ENCODE results near the gene LRRC28. TPM values are rescaled to one million over a fixed set of nuclear protein-coding genes. Genes with fewer than 3 reads are reported as not detected.

Gene LRRC28
- total and polyA plus RNA-seq, 9 of the 15 experiments (the other 6 are each of a cell fraction or from before 2014, with no cell fraction given), result 5.5 to 17.4 (median 7.9) TPM

DNA sequence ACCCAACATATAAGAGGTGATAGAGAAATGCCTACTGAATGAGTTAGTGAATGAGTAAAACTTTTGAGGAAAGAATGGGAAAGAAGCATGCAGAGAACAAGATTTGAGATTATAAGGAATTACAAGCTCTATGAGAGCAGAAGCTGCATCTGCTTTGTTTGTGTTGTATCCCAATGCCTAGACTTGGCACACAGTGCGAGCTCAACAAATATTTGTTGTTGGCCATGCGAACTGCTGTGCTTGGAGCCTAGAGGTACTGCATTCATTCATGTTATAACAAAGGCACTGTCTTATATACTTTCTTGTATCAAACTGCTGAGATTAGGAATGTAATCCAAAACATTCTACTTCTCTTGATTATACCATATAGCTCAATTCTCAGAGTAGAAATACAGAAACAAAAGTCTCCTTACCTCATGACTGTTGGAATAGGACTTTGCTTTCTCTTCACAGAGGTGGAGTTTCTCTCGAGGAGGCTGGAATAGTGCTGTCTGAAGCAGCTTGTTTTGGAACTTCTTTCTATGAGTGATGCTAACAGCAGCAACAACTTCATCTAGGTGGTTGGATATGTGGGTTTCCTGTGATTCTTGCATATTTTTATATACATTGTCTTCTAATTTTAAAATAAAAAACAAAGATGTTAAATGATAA is 23.0 kb upstream of the LRRC28 start:
- H3K9ac ChIP-seq (ENCODE audit: insufficient read depth in 1 of 2, low read depth in 2 of 2, low read length in 2 of 2), result no peak overlapping the region
- H3K9me3 ChIP-seq (replicated peaks; ENCODE audit: control insufficient read depth, insufficient read depth, low read depth, low read length), result no peaks in the 10 kb centered on the region
- FAIRE-seq (no peak), DNase-seq (ENCODE audit: extremely low read depth in 1 of 4, low spot score in 3 of 4) (no peak), ATAC-seq (no peak)
- H3K27ac ChIP-seq (ENCODE audit: extremely low read depth, low read depth, low read length), result no peak overlapping the region
- in situ Hi-C loops (cut with MboI) (no loop called here), intact Hi-C loops (cut with micrococcal nuclease) (no loop called here)
- H3K4me2 ChIP-seq (ENCODE audit: insufficient read depth, low read length), result no peak overlapping the region
- WGBS (ENCODE audit: insufficient coverage, low coverage, missing lambda C conversion rate), result 28% methylated on average over 3 of the region's 3 CpGs
- H3K36me3 ChIP-seq (ENCODE audit: control insufficient read depth, insufficient read depth, low read length), result no peaks in the 10 kb centered on the region
- no TSS peak for BruUV-seq (replicated peaks)
- no peaks in the 10 kb centered on the region for H3K4me1 ChIP-seq (replicated peaks in 1 of 2; ENCODE audit: control insufficient read depth in 2 of 2, insufficient read depth in 2 of 2, low read length in 2 of 2)
- ChIA-PET CTCF (ENCODE audit: low intra/inter-chr PET ratio) (no interaction called here), POLR2A (no interaction called here)
- H3K4me3 ChIP-seq, result no peak overlapping the region
- H3K9me1 ChIP-seq (ENCODE audit: control insufficient read depth, insufficient read depth, low read length), result no peaks in the 10 kb centered on the region
- no peaks in the 10 kb centered on the region for H4K20me1 ChIP-seq (replicated peaks; ENCODE audit: control insufficient read depth, insufficient read depth, low read length)
- H3K27me3 ChIP-seq (ENCODE audit: control insufficient read depth in 2 of 2, insufficient read depth in 2 of 2, low read length in 2 of 2), result no peaks in the 10 kb centered on the region
- no peaks in the 10 kb centered on the region for H3K79me2 ChIP-seq (ENCODE audit: control insufficient read depth, insufficient read depth, low read length)
- H2AFZ ChIP-seq (ENCODE audit: low read depth, low read length), result no peak overlapping the region
- TF ChIP-seq XRCC5 (IDR thresholded peaks at IDR 0.05; ENCODE audit: low read depth, low read length) (no peak), RBM34 (IDR thresholded peaks at IDR 0.05; ENCODE audit: borderline replicate concordance, insufficient read depth, low read length) (no peak), MECOM (CRISPR knock-in tag; IDR thresholded peaks at IDR 0.05) (no peak), ZNF133 (CRISPR knock-in tag; IDR thresholded peaks at IDR 0.05) (no peak)
- TF ChIP-seq, protein P1, sequence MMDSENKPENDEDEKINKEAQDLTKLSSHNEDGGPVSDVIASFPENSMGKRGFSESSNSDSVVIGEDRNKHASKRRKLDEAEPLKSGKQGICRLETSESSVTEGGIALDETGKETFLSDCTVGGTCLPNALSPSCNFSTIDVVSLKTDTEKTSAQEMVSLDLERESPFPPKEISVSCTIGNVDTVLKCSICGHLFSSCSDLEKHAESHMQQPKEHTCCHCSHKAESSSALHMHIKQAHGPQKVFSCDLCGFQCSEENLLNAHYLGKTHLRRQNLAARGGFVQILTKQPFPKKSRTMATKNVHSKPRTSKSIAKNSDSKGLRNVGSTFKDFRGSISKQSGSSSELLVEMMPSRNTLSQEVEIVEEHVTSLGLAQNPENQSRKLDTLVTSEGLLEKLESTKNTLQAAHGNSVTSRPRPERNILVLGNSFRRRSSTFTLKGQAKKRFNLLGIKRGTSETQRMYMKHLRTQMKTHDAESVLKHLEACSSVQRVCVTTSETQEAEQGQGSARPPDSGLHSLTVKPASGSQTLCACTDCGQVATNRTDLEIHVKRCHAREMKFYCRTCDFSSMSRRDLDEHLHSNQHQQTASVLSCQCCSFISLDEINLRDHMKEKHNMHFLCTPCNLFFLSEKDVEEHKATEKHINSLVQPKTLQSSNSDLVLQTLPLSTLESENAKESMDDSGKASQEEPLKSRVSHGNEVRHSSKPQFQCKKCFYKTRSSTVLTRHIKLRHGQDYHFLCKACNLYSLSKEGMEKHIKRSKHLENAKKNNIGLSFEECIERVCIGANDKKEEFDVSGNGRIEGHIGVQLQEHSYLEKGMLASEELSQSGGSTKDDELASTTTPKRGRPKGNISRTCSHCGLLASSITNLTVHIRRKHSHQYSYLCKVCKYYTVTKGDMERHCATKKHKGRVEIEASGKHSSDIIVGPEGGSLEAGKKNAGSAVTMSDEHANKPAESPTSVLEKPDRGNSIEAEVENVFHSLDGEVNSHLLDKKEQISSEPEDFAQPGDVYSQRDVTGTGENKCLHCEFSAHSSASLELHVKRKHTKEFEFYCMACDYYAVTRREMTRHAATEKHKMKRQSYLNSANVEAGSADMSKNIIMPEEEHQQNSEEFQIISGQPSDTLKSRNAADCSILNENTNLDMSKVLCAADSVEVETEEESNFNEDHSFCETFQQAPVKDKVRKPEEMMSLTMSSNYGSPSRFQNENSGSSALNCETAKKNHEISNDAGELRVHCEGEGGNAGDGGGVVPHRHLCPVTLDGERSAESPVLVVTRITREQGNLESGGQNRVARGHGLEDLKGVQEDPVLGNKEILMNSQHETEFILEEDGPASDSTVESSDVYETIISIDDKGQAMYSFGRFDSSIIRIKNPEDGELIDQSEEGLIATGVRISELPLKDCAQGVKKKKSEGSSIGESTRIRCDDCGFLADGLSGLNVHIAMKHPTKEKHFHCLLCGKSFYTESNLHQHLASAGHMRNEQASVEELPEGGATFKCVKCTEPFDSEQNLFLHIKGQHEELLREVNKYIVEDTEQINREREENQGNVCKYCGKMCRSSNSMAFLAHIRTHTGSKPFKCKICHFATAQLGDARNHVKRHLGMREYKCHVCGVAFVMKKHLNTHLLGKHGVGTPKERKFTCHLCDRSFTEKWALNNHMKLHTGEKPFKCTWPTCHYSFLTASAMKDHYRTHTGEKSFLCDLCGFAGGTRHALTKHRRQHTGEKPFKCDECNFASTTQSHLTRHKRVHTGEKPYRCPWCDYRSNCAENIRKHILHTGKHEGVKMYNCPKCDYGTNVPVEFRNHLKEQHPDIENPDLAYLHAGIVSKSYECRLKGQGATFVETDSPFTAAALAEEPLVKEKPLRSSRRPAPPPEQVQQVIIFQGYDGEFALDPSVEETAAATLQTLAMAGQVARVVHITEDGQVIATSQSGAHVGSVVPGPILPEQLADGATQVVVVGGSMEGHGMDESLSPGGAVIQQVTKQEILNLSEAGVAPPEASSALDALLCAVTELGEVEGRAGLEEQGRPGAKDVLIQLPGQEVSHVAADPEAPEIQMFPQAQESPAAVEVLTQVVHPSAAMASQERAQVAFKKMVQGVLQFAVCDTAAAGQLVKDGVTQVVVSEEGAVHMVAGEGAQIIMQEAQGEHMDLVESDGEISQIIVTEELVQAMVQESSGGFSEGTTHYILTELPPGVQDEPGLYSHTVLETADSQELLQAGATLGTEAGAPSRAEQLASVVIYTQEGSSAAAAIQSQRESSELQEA (IDR thresholded peaks at IDR 0.05; ENCODE audit: low read depth), result no peak
- TF ChIP-seq, protein P2, sequence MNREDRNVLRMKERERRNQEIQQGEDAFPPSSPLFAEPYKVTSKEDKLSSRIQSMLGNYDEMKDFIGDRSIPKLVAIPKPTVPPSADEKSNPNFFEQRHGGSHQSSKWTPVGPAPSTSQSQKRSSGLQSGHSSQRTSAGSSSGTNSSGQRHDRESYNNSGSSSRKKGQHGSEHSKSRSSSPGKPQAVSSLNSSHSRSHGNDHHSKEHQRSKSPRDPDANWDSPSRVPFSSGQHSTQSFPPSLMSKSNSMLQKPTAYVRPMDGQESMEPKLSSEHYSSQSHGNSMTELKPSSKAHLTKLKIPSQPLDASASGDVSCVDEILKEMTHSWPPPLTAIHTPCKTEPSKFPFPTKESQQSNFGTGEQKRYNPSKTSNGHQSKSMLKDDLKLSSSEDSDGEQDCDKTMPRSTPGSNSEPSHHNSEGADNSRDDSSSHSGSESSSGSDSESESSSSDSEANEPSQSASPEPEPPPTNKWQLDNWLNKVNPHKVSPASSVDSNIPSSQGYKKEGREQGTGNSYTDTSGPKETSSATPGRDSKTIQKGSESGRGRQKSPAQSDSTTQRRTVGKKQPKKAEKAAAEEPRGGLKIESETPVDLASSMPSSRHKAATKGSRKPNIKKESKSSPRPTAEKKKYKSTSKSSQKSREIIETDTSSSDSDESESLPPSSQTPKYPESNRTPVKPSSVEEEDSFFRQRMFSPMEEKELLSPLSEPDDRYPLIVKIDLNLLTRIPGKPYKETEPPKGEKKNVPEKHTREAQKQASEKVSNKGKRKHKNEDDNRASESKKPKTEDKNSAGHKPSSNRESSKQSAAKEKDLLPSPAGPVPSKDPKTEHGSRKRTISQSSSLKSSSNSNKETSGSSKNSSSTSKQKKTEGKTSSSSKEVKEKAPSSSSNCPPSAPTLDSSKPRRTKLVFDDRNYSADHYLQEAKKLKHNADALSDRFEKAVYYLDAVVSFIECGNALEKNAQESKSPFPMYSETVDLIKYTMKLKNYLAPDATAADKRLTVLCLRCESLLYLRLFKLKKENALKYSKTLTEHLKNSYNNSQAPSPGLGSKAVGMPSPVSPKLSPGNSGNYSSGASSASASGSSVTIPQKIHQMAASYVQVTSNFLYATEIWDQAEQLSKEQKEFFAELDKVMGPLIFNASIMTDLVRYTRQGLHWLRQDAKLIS (CRISPR knock-in tag; IDR thresholded peaks at IDR 0.05), result no peak
- TF ChIP-seq, protein P3, sequence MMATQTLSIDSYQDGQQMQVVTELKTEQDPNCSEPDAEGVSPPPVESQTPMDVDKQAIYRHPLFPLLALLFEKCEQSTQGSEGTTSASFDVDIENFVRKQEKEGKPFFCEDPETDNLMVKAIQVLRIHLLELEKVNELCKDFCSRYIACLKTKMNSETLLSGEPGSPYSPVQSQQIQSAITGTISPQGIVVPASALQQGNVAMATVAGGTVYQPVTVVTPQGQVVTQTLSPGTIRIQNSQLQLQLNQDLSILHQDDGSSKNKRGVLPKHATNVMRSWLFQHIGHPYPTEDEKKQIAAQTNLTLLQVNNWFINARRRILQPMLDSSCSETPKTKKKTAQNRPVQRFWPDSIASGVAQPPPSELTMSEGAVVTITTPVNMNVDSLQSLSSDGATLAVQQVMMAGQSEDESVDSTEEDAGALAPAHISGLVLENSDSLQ (IDR thresholded peaks at IDR 0.05), result no peak
- TF ChIP-seq, protein P4, sequence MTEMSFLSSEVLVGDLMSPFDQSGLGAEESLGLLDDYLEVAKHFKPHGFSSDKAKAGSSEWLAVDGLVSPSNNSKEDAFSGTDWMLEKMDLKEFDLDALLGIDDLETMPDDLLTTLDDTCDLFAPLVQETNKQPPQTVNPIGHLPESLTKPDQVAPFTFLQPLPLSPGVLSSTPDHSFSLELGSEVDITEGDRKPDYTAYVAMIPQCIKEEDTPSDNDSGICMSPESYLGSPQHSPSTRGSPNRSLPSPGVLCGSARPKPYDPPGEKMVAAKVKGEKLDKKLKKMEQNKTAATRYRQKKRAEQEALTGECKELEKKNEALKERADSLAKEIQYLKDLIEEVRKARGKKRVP (CRISPR knock-in tag; IDR thresholded peaks at IDR 0.05), result no peak

Measured in K562 (cell line).